ENCODE data around the gene MKRN1.

GRCh38 chr7:140453273-140453672 is 26.0 kb downstream of the MKRN1 start:
- TF ChIP-seq CTCF (IDR thresholded peaks at IDR 0.05; ENCODE audit: insufficient read depth, low read depth, low read length) (no peak), EZH2 (IDR thresholded peaks at IDR 0.05; ENCODE audit: insufficient read depth, low read length) (no peak)

Data from astrocyte (in vitro differentiated cells and primary cell).